Measurements from ENCODE around the gene SCT.

The SCT gene

GRCh38 chr11:626475-627307 is at the start of gene SCT:
SCT (minus strand) TSS chr11:627181; CDS start chr11:627143, 38 bp downstream.
- TF ChIP-seq CTCF (IDR thresholded peaks at IDR 0.05; ENCODE audit: low read depth, low read length, missing control alignments) = no peak
- H3K4me3 ChIP-seq (ENCODE audit: low read depth, low read length) = no peak within 1 kb of the TSS
- in situ Hi-C loops (cut with HindIII; ENCODE audit: low sequenced_read_pairs) = no loop called here
- no peak for DNase-seq (ENCODE audit: low read depth)

- in situ Hi-C loops (cut with HindIII; ENCODE audit: low sequenced_read_pairs) = loop anchor here (25.0 kb wide), 1 partner anchor 88 kb away; no protein-coding TSS in a partner anchor
- no peak for TF ChIP-seq CTCF (IDR thresholded peaks at IDR 0.05; ENCODE audit: low read depth, low read length, missing control alignments)
These were observed 47.4 kb upstream of the SCT start for GRCh38 chr11:674406-674805.

GRCh38 chr11:673866-674265 is 46.9 kb upstream of the SCT start:
- no peak for TF ChIP-seq CTCF (IDR thresholded peaks at IDR 0.05; ENCODE audit: low read depth, low read length, missing control alignments)
- no peak for DNase-seq (ENCODE audit: low read depth)
- in situ Hi-C loops (cut with HindIII; ENCODE audit: low sequenced_read_pairs) = loop anchor here (25.0 kb wide), 1 partner anchor 88 kb away; no protein-coding TSS in a partner anchor
- no peak overlapping the region for H3K4me3 ChIP-seq (ENCODE audit: low read depth, low read length)

More at GRCh38 chr11:674406-674805, 47.4 kb upstream of the SCT start:
- no peak overlapping the region for H3K4me3 ChIP-seq (ENCODE audit: low read depth, low read length)
- no peak for DNase-seq (ENCODE audit: low read depth)

DNA sequence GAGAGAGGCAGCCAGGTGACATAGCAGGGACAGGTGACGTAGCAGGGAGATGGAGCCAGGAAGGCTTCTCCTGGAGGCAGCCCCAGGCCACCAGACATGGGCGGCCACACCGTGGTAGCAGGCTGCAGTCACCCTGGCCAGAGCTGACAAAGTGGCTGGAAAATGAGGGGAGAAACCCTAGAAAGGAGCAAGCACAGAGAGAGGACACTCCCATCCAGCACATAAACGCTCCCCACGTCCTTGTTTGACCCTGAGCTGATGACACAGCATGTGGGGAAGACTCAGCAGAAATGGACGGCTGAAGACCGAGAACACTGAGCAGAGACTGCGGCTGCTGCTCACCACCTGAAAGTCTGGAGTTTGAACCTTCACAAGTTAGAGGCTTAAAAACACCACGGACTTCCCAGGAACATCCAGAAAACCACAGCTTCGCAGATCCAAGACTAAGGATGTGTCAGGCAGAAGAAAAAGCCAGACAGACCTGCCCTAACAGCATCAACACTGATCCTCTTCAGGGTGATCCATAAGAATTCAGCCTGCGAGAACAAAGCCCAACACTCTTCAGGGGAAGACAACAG is 38.8 kb upstream of the SCT start:
- H3K4me3 ChIP-seq (ENCODE audit: low read depth, low read length) = no peak overlapping the region
- no peak for DNase-seq (ENCODE audit: low read depth)
- TF ChIP-seq CTCF (IDR thresholded peaks at IDR 0.05; ENCODE audit: low read depth, low read length, missing control alignments) = no peak
- in situ Hi-C loops (cut with HindIII; ENCODE audit: low sequenced_read_pairs) = loop anchor here (25.0 kb wide), 1 partner anchor 97 kb away; no protein-coding TSS in a partner anchor

- TF ChIP-seq CTCF (IDR thresholded peaks at IDR 0.05; ENCODE audit: low read depth, low read length, missing control alignments) = no peak
- no peak overlapping the region for H3K4me3 ChIP-seq (ENCODE audit: low read depth, low read length)
- in situ Hi-C loops (cut with HindIII; ENCODE audit: low sequenced_read_pairs) = loop anchor here (25.0 kb wide), 1 partner anchor 97 kb away; no protein-coding TSS in a partner anchor
- no peak for DNase-seq (ENCODE audit: low read depth)
These were observed 38.2 kb upstream of the SCT start for GRCh38 chr11:665062-665703.

DNA sequence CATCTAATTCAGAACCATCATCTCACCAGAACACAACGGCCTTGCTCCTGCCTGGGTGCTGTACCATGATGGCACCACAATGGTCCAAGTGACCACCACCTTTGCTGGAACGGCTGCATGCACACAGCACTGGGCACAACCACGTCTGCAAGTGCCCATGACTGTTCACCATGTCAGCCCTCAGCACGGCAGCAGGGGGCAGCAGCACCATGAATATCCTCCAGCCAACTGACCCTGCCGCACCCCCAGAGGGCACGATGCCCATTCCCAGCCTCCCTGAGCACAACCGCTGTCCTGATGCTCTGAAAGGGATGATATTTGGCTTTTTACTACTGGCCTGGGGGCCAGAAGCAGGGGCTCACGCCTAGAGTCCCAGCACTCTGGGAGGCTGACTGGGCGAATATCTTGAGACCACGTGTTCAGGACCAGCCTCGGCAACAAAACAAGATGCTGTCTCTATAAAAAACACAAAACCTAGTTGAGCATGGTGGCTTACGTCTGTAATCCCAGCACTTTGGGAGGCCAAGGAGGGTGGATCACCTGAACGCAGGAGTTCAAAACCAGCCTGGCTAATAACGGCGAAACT is 35.8 kb upstream of the SCT start:
- in situ Hi-C loops (cut with HindIII; ENCODE audit: low sequenced_read_pairs) = loop anchor here (25.0 kb wide), 1 partner anchor 100 kb away; no protein-coding TSS in a partner anchor
- TF ChIP-seq CTCF (IDR thresholded peaks at IDR 0.05; ENCODE audit: low read depth, low read length, missing control alignments) = peak; percentile 68
- peak; percentile 18 for DNase-seq (ENCODE audit: low read depth)
- H3K4me3 ChIP-seq (ENCODE audit: low read depth, low read length) = no peak overlapping the region
